H1 (cell line): ENCODE measurements around the gene FRY.

Source experiments
- CEBPB ChIP-seq: IDR thresholded peaks from 2 replicates; pipeline ENCODE4 v1.6.1; 2012; ENCODE audit warnings: low read depth, low read length
- FOSL1 ChIP-seq: IDR thresholded peaks from 2 replicates; pipeline ENCODE4 v1.6.1; 2011; ENCODE audit warnings: mild to moderate bottlenecking, low read depth, low read length, moderate library complexity; ENCODE audit not compliant: insufficient read depth
- POLR2AphosphoS5 ChIP-seq: IDR thresholded peaks from 2 replicates; pipeline ENCODE4 v1.6.1; 2011; ENCODE audit warnings: low read depth, low read length
- RFX5 ChIP-seq: IDR thresholded peaks from 2 replicates; pipeline ENCODE4 v1.6.1; 2011; ENCODE audit warnings: low read depth, low read length, improper control_type of control experiment, borderline replicate concordance
- RXRA ChIP-seq: IDR thresholded peaks from 2 replicates; pipeline ENCODE4 v1.6.1; 2011; ENCODE audit warnings: low read depth, mild to moderate bottlenecking, low read length, moderate library complexity; ENCODE audit not compliant: insufficient read depth
- SIRT6 ChIP-seq: IDR thresholded peaks from one replicate; pipeline ENCODE4 v1.7.1; 2012; ENCODE audit warnings: low read length, inconsistent platforms
- SRF ChIP-seq: IDR thresholded peaks from 2 replicates; pipeline ENCODE4 v1.6.1; 2011; ENCODE audit warnings: mild to moderate bottlenecking, low read depth, low read length, moderate library complexity
- TAF1 ChIP-seq: IDR thresholded peaks from 2 replicates; pipeline ENCODE4 v1.6.1; 2011; ENCODE audit warnings: mild to moderate bottlenecking, low read depth, low read length
- TF ChIP-seq, protein P1 (sequence below), 3 experiments: IDR thresholded peaks; 1 replicate in 2 of 3; 2 replicates in 1 of 3; pipeline versions ENCODE4 v1.5.1 to v1.6.1; 2011; ENCODE audit warnings: low read length in 3 of 3, mild to moderate bottlenecking in 3 of 3, inconsistent platforms in 2 of 3, low read depth in 1 of 3, moderate library complexity in 1 of 3; ENCODE audit not compliant: insufficient read depth in 1 of 3; ENCODE audit errors: control extremely low read depth in 1 of 3

DNA sequence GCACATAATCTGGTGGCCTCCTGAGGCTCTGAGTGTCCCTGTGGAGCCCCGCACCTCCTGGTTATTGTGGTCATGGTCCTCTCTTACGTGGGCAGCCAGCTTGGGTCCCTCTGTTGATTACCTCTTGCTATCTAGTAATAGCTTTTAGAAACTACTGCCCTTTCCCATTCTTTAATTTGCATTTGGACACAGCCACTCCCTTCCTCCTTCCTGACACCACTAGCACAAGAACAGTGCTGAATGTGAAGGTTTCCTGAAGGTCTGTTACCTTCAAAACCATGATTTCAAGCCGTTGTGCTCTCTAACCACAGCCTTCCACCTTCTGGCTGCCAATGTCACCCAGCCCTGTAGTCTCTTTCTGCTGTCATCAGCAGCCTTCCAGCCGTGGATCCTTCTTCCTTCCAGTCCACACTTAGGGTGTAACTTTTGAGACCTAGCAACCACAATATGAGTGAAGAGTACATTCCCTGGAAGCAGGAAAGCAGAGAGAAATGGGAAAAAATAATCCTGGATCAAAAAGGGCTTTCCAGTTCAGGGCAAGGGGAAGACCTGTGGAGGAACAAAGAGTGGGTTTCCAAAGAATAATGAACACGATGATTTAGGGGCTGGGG is 130.9 kb downstream of the FRY start:
- TF ChIP-seq POLR2AphosphoS5 (no peak), TAF1 (no peak), FOSL1 (no peak), SIRT6 (no peak), RXRA (no peak), CEBPB (no peak), RFX5 (no peak), SRF (no peak)
- TF ChIP-seq, protein P1, sequence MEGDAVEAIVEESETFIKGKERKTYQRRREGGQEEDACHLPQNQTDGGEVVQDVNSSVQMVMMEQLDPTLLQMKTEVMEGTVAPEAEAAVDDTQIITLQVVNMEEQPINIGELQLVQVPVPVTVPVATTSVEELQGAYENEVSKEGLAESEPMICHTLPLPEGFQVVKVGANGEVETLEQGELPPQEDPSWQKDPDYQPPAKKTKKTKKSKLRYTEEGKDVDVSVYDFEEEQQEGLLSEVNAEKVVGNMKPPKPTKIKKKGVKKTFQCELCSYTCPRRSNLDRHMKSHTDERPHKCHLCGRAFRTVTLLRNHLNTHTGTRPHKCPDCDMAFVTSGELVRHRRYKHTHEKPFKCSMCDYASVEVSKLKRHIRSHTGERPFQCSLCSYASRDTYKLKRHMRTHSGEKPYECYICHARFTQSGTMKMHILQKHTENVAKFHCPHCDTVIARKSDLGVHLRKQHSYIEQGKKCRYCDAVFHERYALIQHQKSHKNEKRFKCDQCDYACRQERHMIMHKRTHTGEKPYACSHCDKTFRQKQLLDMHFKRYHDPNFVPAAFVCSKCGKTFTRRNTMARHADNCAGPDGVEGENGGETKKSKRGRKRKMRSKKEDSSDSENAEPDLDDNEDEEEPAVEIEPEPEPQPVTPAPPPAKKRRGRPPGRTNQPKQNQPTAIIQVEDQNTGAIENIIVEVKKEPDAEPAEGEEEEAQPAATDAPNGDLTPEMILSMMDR (IDR thresholded peaks at IDR 0.05; ENCODE audit: control extremely low read depth in 1 of 3, insufficient read depth in 1 of 3, low read depth in 1 of 3, low read length in 3 of 3) = no peak
